ENCODE measurements around the gene AIMP1. TPM values are rescaled to one million over a fixed set of nuclear protein-coding genes. Genes with fewer than 3 reads are reported as not detected.

Gene AIMP1
- total and polyA plus RNA-seq, 7 experiments from 2014 or later = 44.2 to 79.0 (median 57.4) TPM

GRCh38 chr4:106347167-106347566 is 30.8 kb downstream of the AIMP1 start:
- CTCF ChIA-PET = no interaction called here
- no peaks in the 10 kb centered on the region for H3K27me3 Mint-ChIP-seq

DNA sequence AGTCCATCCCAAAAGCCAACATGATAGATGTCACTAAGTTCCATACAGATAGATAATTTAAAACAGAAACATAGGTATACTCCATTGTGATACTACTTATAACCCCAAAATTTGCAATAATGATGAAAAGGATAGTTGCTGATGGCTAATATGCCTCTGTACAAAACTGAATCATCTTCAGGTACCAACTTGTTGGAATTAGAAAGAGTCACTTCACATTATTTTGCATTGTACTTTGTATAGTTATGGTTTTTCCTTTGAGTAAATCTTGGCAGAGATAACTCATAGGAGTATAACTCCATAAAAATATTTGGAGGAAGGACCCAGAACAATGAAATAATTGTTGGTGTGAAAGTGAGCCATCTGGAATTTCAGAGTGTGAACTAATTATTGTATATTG is 34.7 kb downstream of the AIMP1 start:
- H3K9me3 ChIP-seq (ENCODE audit: control insufficient read depth in 2 of 3, low read length in 3 of 3) = no peaks in the 10 kb centered on the region
- intact Hi-C loops (cut with micrococcal nuclease) = no loop called here
- no peak overlapping the region for H3K4me3 Mint-ChIP-seq
- DNase-seq (no peak), ATAC-seq (no peak)
- no peak overlapping the region for H3K4me3 ChIP-seq (ENCODE audit: low read length)
- H3K27ac Mint-ChIP-seq = no peak overlapping the region
- no peaks in the 10 kb centered on the region for H3K27me3 ChIP-seq (ENCODE audit: control insufficient read depth in 2 of 2, insufficient read depth in 2 of 2, low read length in 2 of 2)
- ChIA-PET CTCF (no interaction called here), POLR2A (no interaction called here)
- H3K4me1 ChIP-seq (ENCODE audit: control insufficient read depth in 2 of 2, insufficient read depth in 2 of 2, low read length in 2 of 2) = no peaks in the 10 kb centered on the region
- peaks cover 0 to 24% (median 6%) of the 10 kb centered on the region in 3 experiments for H3K36me3 ChIP-seq (ENCODE audit: control insufficient read depth in 2 of 3, insufficient read depth in 3 of 3, low read length in 3 of 3)
- H3K9me3 Mint-ChIP-seq = peaks cover 0 to 2% (median 0%) of the 10 kb centered on the region in 11 donors
- no peaks in the 10 kb centered on the region for H3K27me3 Mint-ChIP-seq
- peaks cover 0 to 30% (median 15%) of the 10 kb centered on the region in 5 donors for H3K36me3 Mint-ChIP-seq
- H3K4me1 Mint-ChIP-seq = peaks cover 0 to 3% (median 0%) of the 10 kb centered on the region in 7 donors
- no peak overlapping the region for H3K27ac ChIP-seq (ENCODE audit: low read depth, low read length)

More at GRCh38 chr4:106347167-106347566, 30.8 kb downstream of the AIMP1 start:
- H3K9me3 Mint-ChIP-seq = peaks cover 0 to 2% (median 0%) of the 10 kb centered on the region in 11 donors
- no peak for DNase-seq
- Histone ChIP-seq H3K36me3 (ENCODE audit: control insufficient read depth in 2 of 3, insufficient read depth in 3 of 3, low read length in 3 of 3) (peaks cover 0 to 39% (median 11%) of the 10 kb centered on the region in 3 experiments), H3K27me3 (ENCODE audit: control insufficient read depth in 2 of 2, insufficient read depth in 2 of 2, low read length in 2 of 2) (no peaks in the 10 kb centered on the region), H3K4me3 (ENCODE audit: low read length) (no peak overlapping the region), H3K9me3 (ENCODE audit: control insufficient read depth in 2 of 3, low read length in 3 of 3) (no peaks in the 10 kb centered on the region), H3K4me1 (ENCODE audit: control insufficient read depth in 2 of 2, insufficient read depth in 2 of 2, low read length in 2 of 2) (no peaks in the 10 kb centered on the region), H3K27ac (ENCODE audit: low read depth, low read length) (no peak overlapping the region)
- intact Hi-C loops (cut with micrococcal nuclease) = no loop called here
- H3K4me1 Mint-ChIP-seq = peaks cover 7 to 29% (median 22%) of the 10 kb centered on the region in 7 donors
- H3K4me3 Mint-ChIP-seq = no peak overlapping the region
- POLR2A ChIA-PET = no interaction called here
- H3K27ac Mint-ChIP-seq = no peak overlapping the region
- H3K36me3 Mint-ChIP-seq = peaks cover 0 to 50% (median 17%) of the 10 kb centered on the region in 5 donors
- ATAC-seq = no peak

DNA sequence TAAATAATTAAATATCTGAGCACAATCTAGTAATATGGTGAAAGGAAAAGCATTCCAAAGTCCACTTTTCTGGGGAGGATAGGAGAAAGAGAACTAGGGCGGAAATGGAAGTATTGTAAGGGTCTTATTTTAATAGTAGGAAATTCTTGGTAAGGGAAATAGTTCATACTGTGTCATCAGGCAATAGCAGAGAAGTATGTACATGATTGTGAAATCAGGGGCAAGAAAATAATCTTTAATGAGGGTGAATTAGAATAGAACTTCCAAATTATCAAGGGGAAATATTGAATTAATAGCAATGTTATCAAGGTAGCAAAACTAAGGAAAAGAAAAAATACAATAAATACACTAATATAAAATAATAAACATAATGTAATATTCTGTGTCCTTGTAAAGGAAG is 37.4 kb downstream of the AIMP1 start:
- H3K36me3 ChIP-seq (ENCODE audit: control insufficient read depth in 2 of 3, insufficient read depth in 3 of 3, low read length in 3 of 3) = peaks cover 0 to 6% (median under 1%) of the 10 kb centered on the region in 3 experiments
- intact Hi-C loops (cut with micrococcal nuclease) = no loop called here
- H3K27me3 ChIP-seq (ENCODE audit: control insufficient read depth in 2 of 2, insufficient read depth in 2 of 2, low read length in 2 of 2) = no peaks in the 10 kb centered on the region
- ChIA-PET POLR2A (no interaction called here), CTCF (no interaction called here)
- H3K36me3 Mint-ChIP-seq = peaks cover 0 to 11% (median 3%) of the 10 kb centered on the region in 5 donors
- peaks cover 0 to 2% (median 0%) of the 10 kb centered on the region in 11 donors for H3K9me3 Mint-ChIP-seq
- no peaks in the 10 kb centered on the region for H3K4me1 ChIP-seq (ENCODE audit: control insufficient read depth in 2 of 2, insufficient read depth in 2 of 2, low read length in 2 of 2)
- H3K27me3 Mint-ChIP-seq = no peaks in the 10 kb centered on the region
- no peak overlapping the region for H3K27ac Mint-ChIP-seq
- ATAC-seq (no peak), DNase-seq (no peak)
- no peak overlapping the region for H3K4me3 ChIP-seq (ENCODE audit: low read length)
- no peaks in the 10 kb centered on the region for H3K9me3 ChIP-seq (ENCODE audit: control insufficient read depth in 2 of 3, low read length in 3 of 3)
- H3K27ac ChIP-seq (ENCODE audit: low read depth, low read length) = no peak overlapping the region
- peaks cover 0 to 3% (median 0%) of the 10 kb centered on the region in 7 donors for H3K4me1 Mint-ChIP-seq
- H3K4me3 Mint-ChIP-seq = no peak overlapping the region

- Histone ChIP-seq H3K27ac (ENCODE audit: low read depth, low read length) (no peak overlapping the region), H3K27me3 (ENCODE audit: control insufficient read depth in 2 of 2, insufficient read depth in 2 of 2, low read length in 2 of 2) (no peaks in the 10 kb centered on the region), H3K4me1 (ENCODE audit: control insufficient read depth in 2 of 2, insufficient read depth in 2 of 2, low read length in 2 of 2) (no peaks in the 10 kb centered on the region), H3K9me3 (ENCODE audit: control insufficient read depth in 2 of 3, low read length in 3 of 3) (no peaks in the 10 kb centered on the region), H3K4me3 (ENCODE audit: low read length) (no peak overlapping the region), H3K36me3 (ENCODE audit: control insufficient read depth in 2 of 3, insufficient read depth in 3 of 3, low read length in 3 of 3) (no peaks in the 10 kb centered on the region)
- Mint-ChIP-seq H3K36me3 (peaks cover 0 to 5% (median 0%) of the 10 kb centered on the region in 5 donors), H3K4me3 (no peak overlapping the region), H3K9me3 (peaks cover 0 to 1% (median 0%) of the 10 kb centered on the region in 11 donors), H3K27ac (no peak overlapping the region), H3K27me3 (peaks cover 0 to 4% (median 0%) of the 10 kb centered on the region in 5 donors), H3K4me1 (peaks cover 0 to 3% (median 0%) of the 10 kb centered on the region in 7 donors)
- ChIA-PET CTCF (no interaction called here), POLR2A (interaction anchor here (0.6 kb wide), 1 partner anchor 684 kb away, joined by 3 read pairs; no protein-coding TSS in a partner anchor)
- intact Hi-C loops (cut with micrococcal nuclease) = no loop called here
- ATAC-seq (no peak), DNase-seq (no peak)
These were observed 38.8 kb downstream of the AIMP1 start for GRCh38 chr4:106355193-106355592.

DNA sequence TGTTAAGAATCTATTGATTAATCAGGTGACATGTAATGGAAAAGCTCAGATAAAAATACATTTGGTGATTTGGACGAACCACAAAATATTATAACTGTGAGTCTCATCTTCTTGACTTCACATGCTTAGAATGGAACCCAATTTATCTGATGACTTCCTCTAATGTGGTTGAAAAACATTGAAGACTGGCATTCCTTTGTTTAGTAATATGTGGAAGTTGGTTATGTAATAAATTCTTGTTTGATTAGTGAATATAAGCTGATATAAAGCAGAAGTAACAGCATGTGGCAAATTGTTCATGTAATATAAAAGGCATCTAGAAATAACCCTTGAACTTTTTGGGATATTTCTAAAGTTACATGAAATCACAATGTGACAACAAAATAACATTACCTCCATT is 42.5 kb downstream of the AIMP1 start:
- no peaks in the 10 kb centered on the region for H3K36me3 ChIP-seq (ENCODE audit: control insufficient read depth in 2 of 3, insufficient read depth in 3 of 3, low read length in 3 of 3)
- Mint-ChIP-seq H3K4me3 (no peak overlapping the region), H3K9me3 (peaks cover 0 to 1% (median 0%) of the 10 kb centered on the region in 11 donors), H3K27ac (no peak overlapping the region), H3K36me3 (no peaks in the 10 kb centered on the region), H3K4me1 (no peaks in the 10 kb centered on the region), H3K27me3 (peaks cover 0 to 16% (median 10%) of the 10 kb centered on the region in 5 donors)
- H3K27ac ChIP-seq (ENCODE audit: low read depth, low read length) = no peak overlapping the region
- intact Hi-C loops (cut with micrococcal nuclease) = no loop called here
- ATAC-seq (no peak), DNase-seq (no peak)
- H3K4me1 ChIP-seq (ENCODE audit: control insufficient read depth in 2 of 2, insufficient read depth in 2 of 2, low read length in 2 of 2) = no peaks in the 10 kb centered on the region
- no peaks in the 10 kb centered on the region for H3K27me3 ChIP-seq (ENCODE audit: control insufficient read depth in 2 of 2, insufficient read depth in 2 of 2, low read length in 2 of 2)
- POLR2A ChIA-PET = no interaction called here
- H3K9me3 ChIP-seq (ENCODE audit: control insufficient read depth in 2 of 3, low read length in 3 of 3) = no peaks in the 10 kb centered on the region
- CTCF ChIA-PET = no interaction called here
- H3K4me3 ChIP-seq (ENCODE audit: low read length) = no peak overlapping the region

DNA sequence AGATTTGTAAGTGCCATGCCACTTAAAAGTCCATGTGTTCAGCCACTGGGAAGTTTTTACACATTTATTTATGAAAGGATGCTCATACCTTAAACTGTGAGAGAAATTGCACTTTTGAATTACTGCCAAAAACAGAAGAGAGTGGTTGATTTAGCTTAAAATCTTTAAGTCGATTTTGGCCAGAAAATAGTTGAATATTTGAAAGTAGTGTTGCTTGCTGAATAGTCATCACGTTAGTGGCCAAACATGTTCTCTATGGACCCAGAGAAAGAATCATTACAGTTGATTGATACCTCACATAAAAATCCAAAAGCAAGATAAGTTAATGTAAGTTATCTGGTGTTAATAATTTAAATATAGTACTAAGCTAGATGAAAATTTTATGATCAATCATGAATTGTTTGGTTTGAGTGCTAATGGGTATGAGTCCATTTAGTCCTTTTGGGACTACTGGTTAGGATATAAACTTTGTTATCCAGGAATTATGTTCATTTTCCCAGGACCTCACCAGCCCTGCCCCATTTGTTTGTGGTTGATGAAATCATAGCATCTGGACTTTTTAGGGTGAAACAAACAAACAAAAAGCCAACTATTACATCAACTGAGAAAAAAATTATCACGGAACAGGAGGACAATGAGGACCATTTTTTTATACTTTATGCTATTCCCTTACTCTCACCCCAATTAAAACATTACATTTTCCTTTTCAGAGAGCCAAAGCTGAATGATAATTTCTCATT is 45.9 kb downstream of the AIMP1 start:
- H3K27ac ChIP-seq (ENCODE audit: low read depth, low read length) = no peak overlapping the region
- intact Hi-C loops (cut with micrococcal nuclease) = no loop called here
- H3K9me3 Mint-ChIP-seq = peaks cover 0 to 1% (median 0%) of the 10 kb centered on the region in 11 donors
- no peaks in the 10 kb centered on the region for H3K4me1 ChIP-seq (ENCODE audit: control insufficient read depth in 2 of 2, insufficient read depth in 2 of 2, low read length in 2 of 2)
- H3K27ac Mint-ChIP-seq = no peak overlapping the region
- no peak for DNase-seq
- CTCF ChIA-PET = no interaction called here
- ATAC-seq = no peak
- H3K27me3 ChIP-seq (ENCODE audit: control insufficient read depth in 2 of 2, insufficient read depth in 2 of 2, low read length in 2 of 2) = no peaks in the 10 kb centered on the region
- no peaks in the 10 kb centered on the region for H3K9me3 ChIP-seq (ENCODE audit: control insufficient read depth in 2 of 3, low read length in 3 of 3)
- POLR2A ChIA-PET = no interaction called here
- H3K36me3 ChIP-seq (ENCODE audit: control insufficient read depth in 2 of 3, insufficient read depth in 3 of 3, low read length in 3 of 3) = no peaks in the 10 kb centered on the region
- no peak overlapping the region for H3K4me3 Mint-ChIP-seq
- no peaks in the 10 kb centered on the region for H3K36me3 Mint-ChIP-seq
- H3K4me3 ChIP-seq (ENCODE audit: low read length) = no peak overlapping the region
- peaks cover 1 to 21% (median 14%) of the 10 kb centered on the region in 5 donors for H3K27me3 Mint-ChIP-seq
- no peaks in the 10 kb centered on the region for H3K4me1 Mint-ChIP-seq

DNA sequence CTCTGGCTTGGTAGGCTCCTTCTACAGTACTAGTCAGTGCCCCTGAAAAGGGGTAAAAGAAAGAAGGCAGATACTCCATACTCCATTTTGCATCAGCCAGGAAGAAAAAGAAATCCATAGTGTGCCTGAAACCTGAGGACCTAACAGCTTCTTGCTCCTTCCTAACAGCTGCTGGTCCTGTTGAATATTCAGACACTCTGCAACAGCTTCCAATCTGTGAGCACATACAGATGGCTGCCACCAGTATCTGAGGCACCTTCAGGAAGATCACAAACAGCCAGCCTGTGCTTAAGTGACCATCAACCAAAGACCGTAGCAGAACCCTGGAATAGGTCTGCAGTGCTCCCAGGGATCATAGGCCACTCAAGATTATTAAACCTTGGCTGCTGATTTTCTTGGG is 47.9 kb downstream of the AIMP1 start:
- DNase-seq (no peak), ATAC-seq (no peak)
- no peaks in the 10 kb centered on the region for H3K36me3 Mint-ChIP-seq
- Histone ChIP-seq H3K9me3 (ENCODE audit: control insufficient read depth in 2 of 3, low read length in 3 of 3) (no peaks in the 10 kb centered on the region), H3K27me3 (ENCODE audit: control insufficient read depth in 2 of 2, insufficient read depth in 2 of 2, low read length in 2 of 2) (no peaks in the 10 kb centered on the region), H3K4me3 (ENCODE audit: low read length) (no peak overlapping the region), H3K4me1 (ENCODE audit: control insufficient read depth in 2 of 2, insufficient read depth in 2 of 2, low read length in 2 of 2) (no peaks in the 10 kb centered on the region), H3K36me3 (ENCODE audit: control insufficient read depth in 2 of 3, insufficient read depth in 3 of 3, low read length in 3 of 3) (no peaks in the 10 kb centered on the region), H3K27ac (ENCODE audit: low read depth, low read length) (no peak overlapping the region)
- H3K4me3 Mint-ChIP-seq = no peak overlapping the region
- H3K27ac Mint-ChIP-seq = no peak overlapping the region
- CTCF ChIA-PET = no interaction called here
- intact Hi-C loops (cut with micrococcal nuclease) = no loop called here
- H3K27me3 Mint-ChIP-seq = peaks cover 2 to 26% (median 19%) of the 10 kb centered on the region in 5 donors
- H3K4me1 Mint-ChIP-seq = peaks cover 0 to 2% (median 0%) of the 10 kb centered on the region in 7 donors
- peaks cover 0 to 1% (median 0%) of the 10 kb centered on the region in 11 donors for H3K9me3 Mint-ChIP-seq
- POLR2A ChIA-PET = no interaction called here

All from naive thymus-derived CD4-positive, alpha-beta T cell (primary cell).